PC-9 (cell line): ENCODE data around the gene FLNB. TPM values are rescaled to one million over a fixed set of nuclear protein-coding genes. Genes with fewer than 3 reads are reported as not detected.

Experiments
- Bru-seq: library from RNA; stranded (reverse); fragments of 400-500 nt; gene quantifications from one replicate; lab custom pipeline; 2021; lab: Mats Ljungman, UMichigan
- BruChase-seq, 2 experiments: library from RNA; stranded (reverse); fragments of 400-500 nt; gene quantifications; one replicate each; lab custom pipeline; 2021; lab: Mats Ljungman, UMichigan
- BruUV-seq: library from RNA; stranded (reverse); fragments of 400-500 nt; replicated peaks from 2 replicates; lab custom pipeline; 2021; lab: Mats Ljungman, UMichigan
- CTCF ChIA-PET: fragments of 300-600 bp; sonication (Branson Sonifier 250); formaldehyde crosslinking; loops from one replicate; lab custom pipeline; 2022; ENCODE audit warnings: antibody characterized with exemption; lab: Charles Lee
- POLR2A ChIA-PET: fragments of 300-600 bp; sonication (Branson Sonifier 250); formaldehyde crosslinking; loops from one replicate; lab custom pipeline; 2022; ENCODE audit warnings: antibody characterized with exemption; ENCODE audit not compliant: unreplicated experiment; lab: Charles Lee
- DNase-seq, 2 experiments: peaks; one replicate each; pipeline versions ENCODE4 v3.0.0 to v3.0.0-alpha.2; 2015 to 2022; ENCODE audit warnings: mixed read lengths in 1 of 2
- H2AFZ ChIP-seq: fragments of 200-600 bp; sonication (generic); 2 replicates; pipeline ENCODE4 v1.8.1; 2017; ENCODE audit warnings: antibody characterized with exemption
- H3F3A ChIP-seq: fragments of 200-600 bp; sonication (generic); 2 replicates; pipeline ENCODE4 v1.8.1; 2017; ENCODE audit warnings: antibody characterized with exemption, mild to moderate bottlenecking, low read depth; ENCODE audit not compliant: insufficient read depth
- H3K27ac ChIP-seq: fragments of 200-600 bp; sonication (generic); 2 replicates; pipeline ENCODE4 v1.6.1; 2016; ENCODE audit warnings: mixed run types
- H3K27me3 ChIP-seq: fragments of 200-600 bp; sonication (generic); 2 replicates; pipeline ENCODE4 v1.6.1; 2016; ENCODE audit warnings: low read depth, mixed run types; ENCODE audit not compliant: insufficient read depth
- H3K36me3 ChIP-seq: fragments of 200-600 bp; sonication (generic); 2 replicates; pipeline ENCODE4 v1.6.1; 2016; ENCODE audit warnings: low read depth, mixed run types
- H3K4me1 ChIP-seq: fragments of 200-600 bp; sonication (generic); replicated peaks from 2 replicates; pipeline ENCODE4 v1.6.1; 2016; ENCODE audit warnings: mixed run types; ENCODE audit not compliant: insufficient read depth
- H3K4me2 ChIP-seq: fragments of 200-600 bp; sonication (generic); 2 replicates; pipeline ENCODE4 v1.6.1; 2017; ENCODE audit warnings: mixed run types
- H3K4me3 ChIP-seq: fragments of 200-600 bp; sonication (generic); 2 replicates; pipeline ENCODE4 v1.6.1; 2016; ENCODE audit warnings: mixed run types
- H3K79me2 ChIP-seq: fragments of 200-600 bp; sonication (generic); 2 replicates; pipeline ENCODE4 v1.6.1; 2017; ENCODE audit warnings: low read depth, mixed run types
- H3K9me2 ChIP-seq: fragments of 200-600 bp; sonication (generic); 2 replicates; pipeline ENCODE4 v1.8.1; 2017; ENCODE audit warnings: mild to moderate bottlenecking; ENCODE audit not compliant: insufficient read depth
- H3K9me3 ChIP-seq: fragments of 200-600 bp; sonication (generic); 2 replicates; pipeline ENCODE4 v1.8.1; 2016; ENCODE audit warnings: low read depth; ENCODE audit not compliant: insufficient read depth
- H4K20me1 ChIP-seq: fragments of 200-600 bp; sonication (generic); 2 replicates; pipeline ENCODE4 v1.8.1; 2017; ENCODE audit not compliant: insufficient read depth
- CTCF ChIP-seq: fragments of 200-600 bp; sonication (generic); conservative IDR thresholded peaks from 2 replicates; pipeline ENCODE4 v1.6.1; 2017; ENCODE audit warnings: mixed run types, antibody characterized with exemption, mild to moderate bottlenecking, moderate library complexity
- EZH2 ChIP-seq: fragments of 200-600 bp; sonication (generic); IDR thresholded peaks from 2 replicates; pipeline ENCODE4 v1.8.0; 2017; ENCODE audit warnings: antibody characterized with exemption, low read depth
- intact Hi-C: fragments of 100-400 bp; cut with micrococcal nuclease; formaldehyde crosslinking; loops from one replicate; pipeline ENCODE4 v1.10.0; 2022; ENCODE audit not compliant: unreplicated experiment
- long read RNA-seq: library from polyadenylated mRNA; stranded (forward); transcript quantifications from one replicate; pipeline ENCODE4 v2.0.0, GENCODE V29; 2022
- total RNA-seq: library from RNA; stranded (reverse); gene quantifications from 2 replicates; pipeline ENCODE4 v1.2.3, GENCODE V29; 2021

FLNB gene
- total RNA-seq (349 and 361 TPM in 2 replicates), Bru-seq, nascent RNA (percentile 97 among the genes with signal in this experiment), BruChase-seq, experiment 1, labeled RNA remaining after a 2-hour chase (percentile 96 among the genes with signal in this experiment), BruChase-seq, experiment 2, labeled RNA remaining after a 6-hour chase (percentile 95 among the genes with signal in this experiment)
- long read RNA-seq, full-length matches to known transcripts: 33 of 194 reads
- long read RNA-seq, partial matches to known transcripts: 91 of 194 reads
- long read RNA-seq, other reads (novel, unspliced or antisense): 70 of 194 reads

DNA sequence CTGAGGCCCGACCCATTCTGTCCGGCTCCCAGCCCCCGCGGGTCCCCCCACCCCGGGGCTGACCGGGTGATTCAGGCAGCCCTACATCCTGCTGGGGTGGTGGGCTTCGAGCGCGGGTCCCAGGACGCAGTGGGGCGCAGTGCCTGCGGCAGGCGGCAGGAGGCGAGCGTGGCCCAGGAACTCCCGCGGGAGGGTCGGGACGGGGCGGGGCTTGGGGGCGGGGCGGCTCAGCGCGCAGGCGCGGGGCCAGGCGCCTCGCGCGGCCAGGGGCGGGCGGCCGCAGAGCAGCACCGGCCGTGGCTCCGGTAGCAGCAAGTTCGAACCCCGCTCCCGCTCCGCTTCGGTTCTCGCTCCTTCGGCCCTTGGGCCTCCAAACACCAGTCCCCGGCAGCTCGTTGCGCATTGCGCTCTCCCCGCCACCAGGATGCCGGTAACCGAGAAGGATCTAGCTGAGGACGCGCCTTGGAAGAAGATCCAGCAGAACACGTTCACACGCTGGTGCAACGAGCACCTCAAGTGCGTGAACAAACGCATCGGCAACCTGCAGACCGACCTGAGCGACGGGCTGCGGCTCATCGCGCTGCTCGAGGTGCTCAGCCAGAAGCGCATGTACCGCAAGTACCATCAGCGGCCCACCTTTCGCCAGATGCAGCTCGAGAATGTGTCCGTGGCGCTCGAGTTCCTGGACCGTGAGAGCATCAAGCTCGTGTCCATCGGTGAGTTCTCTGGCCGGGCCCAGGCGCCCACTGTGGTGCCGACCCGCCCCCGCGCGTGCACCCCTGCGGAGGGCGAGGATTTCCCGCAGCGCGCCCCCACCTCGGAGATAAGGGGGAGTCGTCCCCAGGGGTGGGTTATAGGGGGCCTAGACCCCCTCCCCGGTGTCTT, at the start of gene FLNB:
Gene FLNB (plus strand): TSS at position 282 of the 885 bp plus-strand sequence. CDS start 143 bp downstream, at position 425.
- H3K4me1 ChIP-seq: peaks cover 53% of the 10 kb centered on the region
- intact Hi-C loops: loop anchor here (5.0 to 10.0 kb wide), 4 partner anchors 54 to 164 kb away; no protein-coding TSS in a partner anchor
- H4K20me1 ChIP-seq: peaks cover 40% of the 10 kb centered on the region

GRCh38 chr3:57958642-57959422, 49.4 kb upstream of the FLNB start:
- Histone ChIP-seq H3F3A (peaks cover 45% of the 10 kb centered on the region), H3K36me3 (no peaks in the 10 kb centered on the region), H3K4me2 (peak overlapping the region; percentile 60), H2AFZ (no peak overlapping the region), H3K9me3 (no peaks in the 10 kb centered on the region), H3K27ac (peak overlapping the region; percentile 64), H3K4me1 (peaks cover 51% of the 10 kb centered on the region), H3K4me3 (no peak overlapping the region; the same call in 1 of the 2 replicates), H4K20me1 (no peaks in the 10 kb centered on the region), H3K79me2 (no peaks in the 10 kb centered on the region), H3K27me3 (no peaks in the 10 kb centered on the region), H3K9me2 (no peaks in the 10 kb centered on the region)
- TF ChIP-seq CTCF (no peak), EZH2 (no peak)
- CTCF ChIA-PET: interaction anchor here (0.7 to 1.4 kb wide), 4 partner anchors 9 to 309 kb away, joined by 4 to 8 read pairs (median 4); partner anchors contain the start of gene FLNB
- no TSS peak for BruUV-seq
- intact Hi-C loops: loop anchor here (1.0 to 10.0 kb wide), 3 partner anchors 11 to 133 kb away; partner anchors contain the start of gene FLNB
- POLR2A ChIA-PET: interaction anchor here (0.7 to 1.1 kb wide), 4 partner anchors 11 to 514 kb away, joined by 3 to 24 read pairs (median 6); no protein-coding TSS in a partner anchor
- peak; percentile 57 to 84 for DNase-seq

More for the DNA sequence above, at the start of gene FLNB:
- H3K4me3 ChIP-seq: peak within 1 kb of the TSS; percentile 100
- POLR2A ChIA-PET: interaction anchor here (0.7 kb wide), 1 partner anchor 9 kb away, joined by 4 read pairs; no protein-coding TSS in a partner anchor
- TF ChIP-seq EZH2 (no peak), CTCF (peak; percentile 74)
- peak within 1 kb of the TSS; percentile 86 for H3K4me2 ChIP-seq
- DNase-seq: peak; percentile 38 to 71
- H3K27ac ChIP-seq: peak within 1 kb of the TSS; percentile 69
- H2AFZ ChIP-seq: no peak within 1 kb of the TSS; the same call in 1 of the 2 replicates
- no peaks in the 10 kb centered on the region for H3K9me3 ChIP-seq
- H3K9me2 ChIP-seq: no peaks in the 10 kb centered on the region
- CTCF ChIA-PET: interaction anchor here (1.5 kb wide), 1 partner anchor 49 kb away, joined by 4 read pairs; no protein-coding TSS in a partner anchor
- peaks cover 30% of the 10 kb centered on the region for H3F3A ChIP-seq
- TSS peak; percentile 40 for BruUV-seq
- H3K36me3 ChIP-seq: no peaks in the 10 kb centered on the region
- H3K79me2 ChIP-seq: peaks cover 56% of the 10 kb centered on the region
- H3K27me3 ChIP-seq: no peaks in the 10 kb centered on the region
